Mammary epithelial cell (primary cell): ENCODE results near the gene UQCRHL.

Experiments used
- EZH2 ChIP-seq: IDR thresholded peaks from 2 replicates; pipeline ENCODE4 v1.6.1; 2012; ENCODE audit warnings: low read length, inconsistent platforms, borderline replicate concordance
- TF ChIP-seq, protein P1 (sequence below), 2 donors: IDR thresholded peaks in 1 of 2; conservative IDR thresholded peaks in 1 of 2; 2 replicates each; pipeline ENCODE4 v1.5.1; 2011 to 2012; ENCODE audit warnings: inconsistent platforms in 2 of 2, low read length in 2 of 2, mild to moderate bottlenecking in 2 of 2, control low read depth in 1 of 2, low read depth in 1 of 2; ENCODE audit not compliant: insufficient read depth in 1 of 2; ENCODE audit errors: extremely low read depth in 1 of 2

DNA sequence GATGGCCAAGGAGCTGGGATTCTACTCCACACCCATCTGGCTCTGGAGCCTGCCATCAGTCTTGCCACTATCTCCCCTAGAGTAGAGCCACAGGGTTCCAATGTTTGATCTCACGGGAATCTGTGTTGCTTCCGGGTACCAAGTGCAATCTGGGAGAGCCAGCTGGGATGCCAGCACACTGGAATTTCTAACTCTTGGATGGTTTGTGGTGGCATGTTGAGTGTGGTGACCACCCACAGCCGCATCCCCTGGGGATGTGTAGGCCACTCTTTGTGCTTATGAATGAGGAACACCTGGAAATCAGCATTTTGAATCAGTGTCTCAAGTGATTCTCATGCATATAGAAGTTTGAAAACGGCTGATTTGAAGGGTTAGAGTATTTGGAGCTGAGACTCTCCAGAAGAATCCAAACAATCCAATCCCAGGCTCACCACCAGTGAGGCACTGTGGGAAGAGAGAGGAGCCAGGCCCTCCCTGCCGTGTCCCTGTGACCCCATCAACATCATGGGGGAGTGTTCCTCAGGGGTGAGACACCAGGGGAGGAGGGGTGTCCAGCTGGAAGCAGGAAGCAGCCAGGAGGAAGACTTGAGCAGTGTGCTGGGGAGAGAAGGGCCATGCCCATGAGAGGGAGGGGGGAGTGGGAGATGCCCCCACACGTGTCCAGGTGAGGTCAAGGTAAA, 35.5 kb downstream of the UQCRHL start:
- TF ChIP-seq, protein P1, sequence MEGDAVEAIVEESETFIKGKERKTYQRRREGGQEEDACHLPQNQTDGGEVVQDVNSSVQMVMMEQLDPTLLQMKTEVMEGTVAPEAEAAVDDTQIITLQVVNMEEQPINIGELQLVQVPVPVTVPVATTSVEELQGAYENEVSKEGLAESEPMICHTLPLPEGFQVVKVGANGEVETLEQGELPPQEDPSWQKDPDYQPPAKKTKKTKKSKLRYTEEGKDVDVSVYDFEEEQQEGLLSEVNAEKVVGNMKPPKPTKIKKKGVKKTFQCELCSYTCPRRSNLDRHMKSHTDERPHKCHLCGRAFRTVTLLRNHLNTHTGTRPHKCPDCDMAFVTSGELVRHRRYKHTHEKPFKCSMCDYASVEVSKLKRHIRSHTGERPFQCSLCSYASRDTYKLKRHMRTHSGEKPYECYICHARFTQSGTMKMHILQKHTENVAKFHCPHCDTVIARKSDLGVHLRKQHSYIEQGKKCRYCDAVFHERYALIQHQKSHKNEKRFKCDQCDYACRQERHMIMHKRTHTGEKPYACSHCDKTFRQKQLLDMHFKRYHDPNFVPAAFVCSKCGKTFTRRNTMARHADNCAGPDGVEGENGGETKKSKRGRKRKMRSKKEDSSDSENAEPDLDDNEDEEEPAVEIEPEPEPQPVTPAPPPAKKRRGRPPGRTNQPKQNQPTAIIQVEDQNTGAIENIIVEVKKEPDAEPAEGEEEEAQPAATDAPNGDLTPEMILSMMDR (conservative IDR thresholded peaks at IDR 0.05 in 1 of 2, IDR thresholded peaks at IDR 0.05 in 1 of 2; ENCODE audit: extremely low read depth in 1 of 2, insufficient read depth in 1 of 2, low read depth in 1 of 2, low read length in 2 of 2): no peak
- TF ChIP-seq EZH2: no peak
